Testis (tissue), 2 donors: ENCODE results near the gene KRTAP2-4.

ENCODE experiments used
- POLR2A ChIP-seq: fragments of 450-650 bp; IDR thresholded peaks from one replicate; pipeline ENCODE4 v1.6.1; 2017; ENCODE audit warnings: antibody characterized with exemption, mild to moderate bottlenecking, moderate library complexity
- TF ChIP-seq, protein P1 (sequence below), 3 experiments: fragments of 450-650 bp in 2 of 3; fragments of 200-600 bp in 1 of 3; sonication (generic) in 1 of 3; IDR thresholded peaks; one replicate each; pipeline ENCODE4 v1.5.1; 2016 to 2019; ENCODE audit warnings: antibody characterized with exemption in 3 of 3, mild to moderate bottlenecking in 2 of 3, moderate library complexity in 1 of 3

DNA sequence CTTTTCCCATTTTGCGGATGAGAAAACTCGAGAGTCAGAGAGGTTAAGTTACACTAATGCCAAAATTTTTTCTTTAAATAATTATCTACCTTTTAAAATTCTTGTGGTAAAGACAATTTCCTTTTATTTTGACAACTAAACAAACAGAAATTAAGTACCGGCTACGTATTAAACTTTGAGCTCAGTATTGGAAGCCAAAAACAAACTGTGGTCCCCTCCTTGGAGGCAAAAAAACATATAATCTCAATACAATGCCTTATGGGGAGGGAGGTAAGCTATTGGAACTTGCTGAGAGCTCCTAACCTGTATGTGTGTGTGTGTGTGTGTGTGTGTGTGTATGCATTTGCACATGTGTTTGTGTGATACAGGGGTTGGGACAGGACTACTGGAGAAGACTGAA, 2.2 kb downstream of the KRTAP2-4 start:
- TF ChIP-seq, protein P1, sequence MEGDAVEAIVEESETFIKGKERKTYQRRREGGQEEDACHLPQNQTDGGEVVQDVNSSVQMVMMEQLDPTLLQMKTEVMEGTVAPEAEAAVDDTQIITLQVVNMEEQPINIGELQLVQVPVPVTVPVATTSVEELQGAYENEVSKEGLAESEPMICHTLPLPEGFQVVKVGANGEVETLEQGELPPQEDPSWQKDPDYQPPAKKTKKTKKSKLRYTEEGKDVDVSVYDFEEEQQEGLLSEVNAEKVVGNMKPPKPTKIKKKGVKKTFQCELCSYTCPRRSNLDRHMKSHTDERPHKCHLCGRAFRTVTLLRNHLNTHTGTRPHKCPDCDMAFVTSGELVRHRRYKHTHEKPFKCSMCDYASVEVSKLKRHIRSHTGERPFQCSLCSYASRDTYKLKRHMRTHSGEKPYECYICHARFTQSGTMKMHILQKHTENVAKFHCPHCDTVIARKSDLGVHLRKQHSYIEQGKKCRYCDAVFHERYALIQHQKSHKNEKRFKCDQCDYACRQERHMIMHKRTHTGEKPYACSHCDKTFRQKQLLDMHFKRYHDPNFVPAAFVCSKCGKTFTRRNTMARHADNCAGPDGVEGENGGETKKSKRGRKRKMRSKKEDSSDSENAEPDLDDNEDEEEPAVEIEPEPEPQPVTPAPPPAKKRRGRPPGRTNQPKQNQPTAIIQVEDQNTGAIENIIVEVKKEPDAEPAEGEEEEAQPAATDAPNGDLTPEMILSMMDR (IDR thresholded peaks at IDR 0.05), result no peak
- no peak for TF ChIP-seq POLR2A
